ENCODE measurements around the gene ZNF827.

DNA sequence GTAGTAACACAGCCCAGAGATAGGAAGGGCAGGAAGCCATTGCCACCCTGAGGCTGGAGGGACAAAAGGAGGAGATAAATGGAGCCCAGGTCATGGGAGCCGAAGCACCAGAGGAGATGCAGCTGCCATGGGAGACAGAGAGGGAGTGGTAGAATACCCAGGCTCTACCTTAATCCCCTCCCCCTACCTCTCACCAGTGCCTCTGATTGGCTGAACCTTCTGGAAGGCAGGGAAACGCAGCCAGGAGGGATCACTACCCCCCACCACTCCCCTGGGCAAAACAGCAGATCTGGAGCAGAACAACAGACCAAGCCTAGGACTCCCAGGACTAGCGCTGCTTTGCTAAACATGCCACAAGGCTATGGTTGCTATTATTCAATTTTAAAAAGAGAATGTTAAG, 114.2 kb downstream of the ZNF827 start:
- no peak for TF ChIP-seq EZH2 (IDR thresholded peaks at IDR 0.05; ENCODE audit: low read depth, unreplicated experiment)
- TF ChIP-seq, protein P1, sequence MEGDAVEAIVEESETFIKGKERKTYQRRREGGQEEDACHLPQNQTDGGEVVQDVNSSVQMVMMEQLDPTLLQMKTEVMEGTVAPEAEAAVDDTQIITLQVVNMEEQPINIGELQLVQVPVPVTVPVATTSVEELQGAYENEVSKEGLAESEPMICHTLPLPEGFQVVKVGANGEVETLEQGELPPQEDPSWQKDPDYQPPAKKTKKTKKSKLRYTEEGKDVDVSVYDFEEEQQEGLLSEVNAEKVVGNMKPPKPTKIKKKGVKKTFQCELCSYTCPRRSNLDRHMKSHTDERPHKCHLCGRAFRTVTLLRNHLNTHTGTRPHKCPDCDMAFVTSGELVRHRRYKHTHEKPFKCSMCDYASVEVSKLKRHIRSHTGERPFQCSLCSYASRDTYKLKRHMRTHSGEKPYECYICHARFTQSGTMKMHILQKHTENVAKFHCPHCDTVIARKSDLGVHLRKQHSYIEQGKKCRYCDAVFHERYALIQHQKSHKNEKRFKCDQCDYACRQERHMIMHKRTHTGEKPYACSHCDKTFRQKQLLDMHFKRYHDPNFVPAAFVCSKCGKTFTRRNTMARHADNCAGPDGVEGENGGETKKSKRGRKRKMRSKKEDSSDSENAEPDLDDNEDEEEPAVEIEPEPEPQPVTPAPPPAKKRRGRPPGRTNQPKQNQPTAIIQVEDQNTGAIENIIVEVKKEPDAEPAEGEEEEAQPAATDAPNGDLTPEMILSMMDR (conservative IDR thresholded peaks at IDR 0.05; ENCODE audit: low read depth in 2 of 2), result no peak
- TF ChIP-seq, protein P2, sequence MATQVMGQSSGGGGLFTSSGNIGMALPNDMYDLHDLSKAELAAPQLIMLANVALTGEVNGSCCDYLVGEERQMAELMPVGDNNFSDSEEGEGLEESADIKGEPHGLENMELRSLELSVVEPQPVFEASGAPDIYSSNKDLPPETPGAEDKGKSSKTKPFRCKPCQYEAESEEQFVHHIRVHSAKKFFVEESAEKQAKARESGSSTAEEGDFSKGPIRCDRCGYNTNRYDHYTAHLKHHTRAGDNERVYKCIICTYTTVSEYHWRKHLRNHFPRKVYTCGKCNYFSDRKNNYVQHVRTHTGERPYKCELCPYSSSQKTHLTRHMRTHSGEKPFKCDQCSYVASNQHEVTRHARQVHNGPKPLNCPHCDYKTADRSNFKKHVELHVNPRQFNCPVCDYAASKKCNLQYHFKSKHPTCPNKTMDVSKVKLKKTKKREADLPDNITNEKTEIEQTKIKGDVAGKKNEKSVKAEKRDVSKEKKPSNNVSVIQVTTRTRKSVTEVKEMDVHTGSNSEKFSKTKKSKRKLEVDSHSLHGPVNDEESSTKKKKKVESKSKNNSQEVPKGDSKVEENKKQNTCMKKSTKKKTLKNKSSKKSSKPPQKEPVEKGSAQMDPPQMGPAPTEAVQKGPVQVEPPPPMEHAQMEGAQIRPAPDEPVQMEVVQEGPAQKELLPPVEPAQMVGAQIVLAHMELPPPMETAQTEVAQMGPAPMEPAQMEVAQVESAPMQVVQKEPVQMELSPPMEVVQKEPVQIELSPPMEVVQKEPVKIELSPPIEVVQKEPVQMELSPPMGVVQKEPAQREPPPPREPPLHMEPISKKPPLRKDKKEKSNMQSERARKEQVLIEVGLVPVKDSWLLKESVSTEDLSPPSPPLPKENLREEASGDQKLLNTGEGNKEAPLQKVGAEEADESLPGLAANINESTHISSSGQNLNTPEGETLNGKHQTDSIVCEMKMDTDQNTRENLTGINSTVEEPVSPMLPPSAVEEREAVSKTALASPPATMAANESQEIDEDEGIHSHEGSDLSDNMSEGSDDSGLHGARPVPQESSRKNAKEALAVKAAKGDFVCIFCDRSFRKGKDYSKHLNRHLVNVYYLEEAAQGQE (IDR thresholded peaks at IDR 0.05; ENCODE audit: unreplicated experiment), result no peak
- no peak for TF ChIP-seq EZH2phosphoT487 (IDR thresholded peaks at IDR 0.05; ENCODE audit: unreplicated experiment)
- TF ChIP-seq POLR2AphosphoS5 (IDR thresholded peaks at IDR 0.05; ENCODE audit: low read depth), result no peak
- TF ChIP-seq JUNB (IDR thresholded peaks at IDR 0.05; ENCODE audit: unreplicated experiment), result no peak

Data from GM23338 (cell line).